Smooth muscle cell (in vitro differentiated cells): Measurements from ENCODE around the gene PJA2. TPM values are rescaled to one million over a fixed set of nuclear protein-coding genes. Genes with fewer than 3 reads are reported as not detected.

Source experiments
- DNase-seq: peaks from one replicate; lab custom pipeline; 2025; ENCODE audit not compliant: unreplicated experiment; lab: John Stamatoyannopoulos, UW
- H2AFZ ChIP-seq: fragments of 200-600 bp; sonication (generic); 2 replicates; pipeline ENCODE4 v1.6.0; 2016; ENCODE audit warnings: antibody characterized with exemption, low read depth, mild to moderate bottlenecking
- H3F3A ChIP-seq: fragments of 200-600 bp; sonication (generic); 2 replicates; pipeline ENCODE4 v1.6.0; 2017; ENCODE audit warnings: antibody characterized with exemption, low read depth
- H3K27ac ChIP-seq: fragments of 200-600 bp; sonication (generic); 2 replicates; pipeline ENCODE4 v1.5.1; 2016; ENCODE audit warnings: low read depth, mild to moderate bottlenecking
- H3K27me3 ChIP-seq: fragments of 200-600 bp; sonication (generic); 2 replicates; pipeline ENCODE4 v1.6.1; 2016; ENCODE audit warnings: low read depth, mild to moderate bottlenecking
- H3K36me3 ChIP-seq: fragments of 200-600 bp; sonication (generic); 2 replicates; pipeline ENCODE4 v1.5.1; 2016; ENCODE audit warnings: low read depth
- H3K4me1 ChIP-seq: fragments of 200-600 bp; sonication (generic); 2 replicates; pipeline ENCODE4 v1.5.1; 2016; ENCODE audit warnings: low read depth
- H3K4me2 ChIP-seq: fragments of 200-600 bp; sonication (generic); 2 replicates; pipeline ENCODE4 v1.6.0; 2016; ENCODE audit warnings: mild to moderate bottlenecking
- H3K4me3 ChIP-seq: fragments of 200-600 bp; sonication (generic); 2 replicates; pipeline ENCODE4 v1.5.1; 2016; ENCODE audit warnings: mild to moderate bottlenecking
- H3K79me2 ChIP-seq: fragments of 200-600 bp; sonication (generic); 2 replicates; pipeline ENCODE4 v1.6.0; 2016; ENCODE audit warnings: low read depth, mild to moderate bottlenecking
- H3K9ac ChIP-seq: fragments of 200-600 bp; sonication (generic); 2 replicates; pipeline ENCODE4 v1.6.0; 2016; ENCODE audit warnings: low read depth
- H3K9me3 ChIP-seq: fragments of 200-600 bp; sonication (generic); replicated peaks from 2 replicates; pipeline ENCODE4 v1.5.1; 2016; ENCODE audit warnings: low read depth
- H4K20me1 ChIP-seq: fragments of 200-600 bp; sonication (generic); 2 replicates; pipeline ENCODE4 v1.6.0; 2016; ENCODE audit warnings: low read depth
- WGBS: methylation state at CpG from one replicate; pipeline ENCODE4 v1.1.7; 2016; ENCODE audit warnings: low lambda C conversion rate; 5-methylcytosine and 5-hydroxymethylcytosine counted together
- polyA plus RNA-seq: library from polyadenylated mRNA; unstranded; fragments of >200 nt; fragmentation: Nextera tagmentation; extraction: Ambion mirVana; gene quantifications from 2 replicates; pipeline ENCODE4 v1.2.1, GENCODE V29; 2016
- total RNA-seq: library from RNA; depleted of rRNA; stranded (reverse); fragments of >200 nt; gene quantifications from 2 replicates; pipeline ENCODE4 v1.2.3, GENCODE V29; 2014
- TF ChIP-seq, protein P1 (sequence below): fragments of 200-600 bp; sonication (generic); IDR thresholded peaks from 2 replicates; pipeline ENCODE4 v1.5.1; 2017; ENCODE audit warnings: borderline replicate concordance, mild to moderate bottlenecking, antibody characterized with exemption; ENCODE audit not compliant: insufficient read depth, poor library complexity, severe bottlenecking

The PJA2 gene
- total and polyA plus RNA-seq, 2 experiments from 2014 or later = 84.0 to 183 TPM

GRCh38 chr5:109370343-109370742 lies 39.4 kb downstream of the PJA2 start:
- H3F3A ChIP-seq = no peaks in the 10 kb centered on the region

DNA sequence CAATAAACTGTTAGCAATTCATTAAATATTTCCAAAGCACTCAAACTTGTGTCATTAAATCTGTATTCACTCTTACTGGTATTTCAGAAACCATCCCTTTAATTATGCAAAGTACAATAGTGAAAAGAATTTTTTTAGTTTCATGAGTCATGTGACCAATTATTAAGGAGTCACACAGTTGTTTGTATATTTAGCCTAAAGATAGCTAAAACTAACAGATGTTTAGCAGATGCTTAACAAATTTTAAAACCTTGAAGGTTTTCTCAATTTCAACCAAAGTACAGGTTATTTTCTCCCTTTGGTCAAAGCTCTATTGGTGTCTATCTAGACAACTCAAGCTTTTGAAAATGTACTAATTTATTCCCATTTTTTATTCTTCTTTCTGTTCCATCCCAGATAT lies 44.1 kb downstream of the PJA2 start:
- H3K9ac ChIP-seq = no peak overlapping the region
- peaks cover 48% of the 10 kb centered on the region for H3K36me3 ChIP-seq
- H2AFZ ChIP-seq = no peak overlapping the region
- H3K4me1 ChIP-seq = no peaks in the 10 kb centered on the region
- H3K9me3 ChIP-seq = no peaks in the 10 kb centered on the region
- TF ChIP-seq, protein P1, sequence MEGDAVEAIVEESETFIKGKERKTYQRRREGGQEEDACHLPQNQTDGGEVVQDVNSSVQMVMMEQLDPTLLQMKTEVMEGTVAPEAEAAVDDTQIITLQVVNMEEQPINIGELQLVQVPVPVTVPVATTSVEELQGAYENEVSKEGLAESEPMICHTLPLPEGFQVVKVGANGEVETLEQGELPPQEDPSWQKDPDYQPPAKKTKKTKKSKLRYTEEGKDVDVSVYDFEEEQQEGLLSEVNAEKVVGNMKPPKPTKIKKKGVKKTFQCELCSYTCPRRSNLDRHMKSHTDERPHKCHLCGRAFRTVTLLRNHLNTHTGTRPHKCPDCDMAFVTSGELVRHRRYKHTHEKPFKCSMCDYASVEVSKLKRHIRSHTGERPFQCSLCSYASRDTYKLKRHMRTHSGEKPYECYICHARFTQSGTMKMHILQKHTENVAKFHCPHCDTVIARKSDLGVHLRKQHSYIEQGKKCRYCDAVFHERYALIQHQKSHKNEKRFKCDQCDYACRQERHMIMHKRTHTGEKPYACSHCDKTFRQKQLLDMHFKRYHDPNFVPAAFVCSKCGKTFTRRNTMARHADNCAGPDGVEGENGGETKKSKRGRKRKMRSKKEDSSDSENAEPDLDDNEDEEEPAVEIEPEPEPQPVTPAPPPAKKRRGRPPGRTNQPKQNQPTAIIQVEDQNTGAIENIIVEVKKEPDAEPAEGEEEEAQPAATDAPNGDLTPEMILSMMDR = no peak
- DNase-seq = no peak
- no peak overlapping the region for H3K4me3 ChIP-seq
- no peak overlapping the region for H3K27ac ChIP-seq
- peaks cover 91% of the 10 kb centered on the region for H3K79me2 ChIP-seq
- H3K27me3 ChIP-seq = no peaks in the 10 kb centered on the region
- H3F3A ChIP-seq = peaks cover 4% of the 10 kb centered on the region
- peaks cover 92% of the 10 kb centered on the region for H4K20me1 ChIP-seq
- H3K4me2 ChIP-seq = no peak overlapping the region

More at GRCh38 chr5:109370343-109370742, 39.4 kb downstream of the PJA2 start:
- Histone ChIP-seq H3K4me1 (no peaks in the 10 kb centered on the region), H2AFZ (no peak overlapping the region), H3K79me2 (peaks cover 71% of the 10 kb centered on the region), H3K4me3 (no peak overlapping the region), H3K9ac (no peak overlapping the region), H3K36me3 (peaks cover 26% of the 10 kb centered on the region), H4K20me1 (peaks cover 93% of the 10 kb centered on the region), H3K27me3 (no peaks in the 10 kb centered on the region), H3K27ac (no peak overlapping the region), H3K4me2 (no peak overlapping the region), H3K9me3 (no peaks in the 10 kb centered on the region)
- 96% methylated on average over 2 of the region's 2 CpGs for WGBS
- TF ChIP-seq, protein P1 = no peak
- DNase-seq = no peak

GRCh38 chr5:109364977-109365376 lies 44.8 kb downstream of the PJA2 start:
- 93% methylated on average over 3 of the region's 3 CpGs for WGBS
- peaks cover 48% of the 10 kb centered on the region for H3K36me3 ChIP-seq

GRCh38 chr5:109359642-109360041 lies 50.1 kb downstream of the PJA2 start:
- H3K4me1 ChIP-seq = no peaks in the 10 kb centered on the region
- DNase-seq = no peak
- no peak overlapping the region for H3K9ac ChIP-seq
- H4K20me1 ChIP-seq = peaks cover 97% of the 10 kb centered on the region
- TF ChIP-seq, protein P1 = no peak
- no peak overlapping the region for H3K4me2 ChIP-seq
- H3K27ac ChIP-seq = no peak overlapping the region
- WGBS = 95% methylated on average over 3 of the region's 3 CpGs
- peaks cover 54% of the 10 kb centered on the region for H3K79me2 ChIP-seq
- no peak overlapping the region for H3K4me3 ChIP-seq
- H3F3A ChIP-seq = peaks cover 38% of the 10 kb centered on the region
- H3K36me3 ChIP-seq = peaks cover 25% of the 10 kb centered on the region
- no peaks in the 10 kb centered on the region for H3K27me3 ChIP-seq
- H2AFZ ChIP-seq = no peak overlapping the region
- H3K9me3 ChIP-seq = no peaks in the 10 kb centered on the region

More at GRCh38 chr5:109364977-109365376, 44.8 kb downstream of the PJA2 start:
- TF ChIP-seq, protein P1 = no peak
- no peak overlapping the region for H3K4me2 ChIP-seq
- no peaks in the 10 kb centered on the region for H3K4me1 ChIP-seq
- H4K20me1 ChIP-seq = peaks cover 92% of the 10 kb centered on the region
- no peak overlapping the region for H2AFZ ChIP-seq
- H3K79me2 ChIP-seq = peaks cover 84% of the 10 kb centered on the region
- no peak overlapping the region for H3K4me3 ChIP-seq
- no peak overlapping the region for H3K9ac ChIP-seq
- no peak overlapping the region for H3K27ac ChIP-seq
- H3K9me3 ChIP-seq = no peaks in the 10 kb centered on the region
- H3K27me3 ChIP-seq = no peaks in the 10 kb centered on the region
- H3F3A ChIP-seq = peaks cover 4% of the 10 kb centered on the region
- DNase-seq = no peak
